PFSK-1 (cell line): ENCODE measurements around the gene LDHA.

Experiments
- POLR2AphosphoS5 ChIP-seq: IDR thresholded peaks from 2 replicates; pipeline ENCODE4 v1.6.1; 2012; ENCODE audit warnings: low read depth, mild to moderate bottlenecking, control low read depth, low read length, moderate library complexity
- TAF1 ChIP-seq: IDR thresholded peaks from 2 replicates; pipeline ENCODE4 v1.6.1; 2012; ENCODE audit warnings: low read length, control low read depth, borderline replicate concordance; ENCODE audit not compliant: insufficient read depth
- TF ChIP-seq, protein P1 (sequence below), 2 experiments: IDR thresholded peaks; 2 replicates each; pipeline versions ENCODE4 v1.6.1 to v1.8.0; 2011 to 2012; ENCODE audit warnings: low read depth in 2 of 2, low read length in 2 of 2, control low read depth in 1 of 2, inconsistent platforms in 1 of 2, mild to moderate bottlenecking in 1 of 2, moderate library complexity in 1 of 2; ENCODE audit not compliant: insufficient read depth in 1 of 2

DNA sequence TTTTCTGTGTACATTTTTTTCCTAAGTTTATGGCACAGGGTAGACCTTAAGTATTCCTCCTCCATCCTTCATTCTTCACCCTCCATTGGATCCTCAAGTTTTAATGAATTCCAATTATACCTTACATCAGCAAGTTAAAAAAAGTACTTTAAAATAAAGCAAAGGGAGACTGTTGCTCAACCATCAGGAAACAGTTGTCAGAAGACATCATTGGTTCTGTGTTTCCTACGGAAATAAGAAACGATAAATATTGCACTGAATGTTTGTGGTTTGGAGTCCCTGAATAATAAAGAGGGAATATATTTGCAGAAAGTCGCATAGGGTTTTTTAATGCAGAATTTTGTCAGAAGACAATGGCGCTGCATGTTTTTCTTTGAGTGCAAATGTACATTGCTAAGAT lies 28.1 kb upstream of the LDHA start:
- TF ChIP-seq, protein P1, sequence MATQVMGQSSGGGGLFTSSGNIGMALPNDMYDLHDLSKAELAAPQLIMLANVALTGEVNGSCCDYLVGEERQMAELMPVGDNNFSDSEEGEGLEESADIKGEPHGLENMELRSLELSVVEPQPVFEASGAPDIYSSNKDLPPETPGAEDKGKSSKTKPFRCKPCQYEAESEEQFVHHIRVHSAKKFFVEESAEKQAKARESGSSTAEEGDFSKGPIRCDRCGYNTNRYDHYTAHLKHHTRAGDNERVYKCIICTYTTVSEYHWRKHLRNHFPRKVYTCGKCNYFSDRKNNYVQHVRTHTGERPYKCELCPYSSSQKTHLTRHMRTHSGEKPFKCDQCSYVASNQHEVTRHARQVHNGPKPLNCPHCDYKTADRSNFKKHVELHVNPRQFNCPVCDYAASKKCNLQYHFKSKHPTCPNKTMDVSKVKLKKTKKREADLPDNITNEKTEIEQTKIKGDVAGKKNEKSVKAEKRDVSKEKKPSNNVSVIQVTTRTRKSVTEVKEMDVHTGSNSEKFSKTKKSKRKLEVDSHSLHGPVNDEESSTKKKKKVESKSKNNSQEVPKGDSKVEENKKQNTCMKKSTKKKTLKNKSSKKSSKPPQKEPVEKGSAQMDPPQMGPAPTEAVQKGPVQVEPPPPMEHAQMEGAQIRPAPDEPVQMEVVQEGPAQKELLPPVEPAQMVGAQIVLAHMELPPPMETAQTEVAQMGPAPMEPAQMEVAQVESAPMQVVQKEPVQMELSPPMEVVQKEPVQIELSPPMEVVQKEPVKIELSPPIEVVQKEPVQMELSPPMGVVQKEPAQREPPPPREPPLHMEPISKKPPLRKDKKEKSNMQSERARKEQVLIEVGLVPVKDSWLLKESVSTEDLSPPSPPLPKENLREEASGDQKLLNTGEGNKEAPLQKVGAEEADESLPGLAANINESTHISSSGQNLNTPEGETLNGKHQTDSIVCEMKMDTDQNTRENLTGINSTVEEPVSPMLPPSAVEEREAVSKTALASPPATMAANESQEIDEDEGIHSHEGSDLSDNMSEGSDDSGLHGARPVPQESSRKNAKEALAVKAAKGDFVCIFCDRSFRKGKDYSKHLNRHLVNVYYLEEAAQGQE (IDR thresholded peaks at IDR 0.05; ENCODE audit: insufficient read depth in 1 of 2, low read depth in 2 of 2, low read length in 2 of 2), result no peak
- no peak for TF ChIP-seq POLR2AphosphoS5
- TF ChIP-seq TAF1, result no peak
